Gastroesophageal sphincter (tissue), 3 donors: ENCODE data around the gene PFKM.

Experiments
- CTCF ChIP-seq, 4 experiments: fragments of 200-600 bp in 2 of 4; fragments of 450-650 bp in 2 of 4; sonication (generic) in 1 of 4; IDR thresholded peaks; one replicate each; pipeline ENCODE4 v1.5.1; 2017 to 2019; ENCODE audit warnings: antibody characterized with exemption in 4 of 4, mild to moderate bottlenecking in 2 of 4, moderate library complexity in 2 of 4
- POLR2AphosphoS5 ChIP-seq: sonication (generic); formaldehyde crosslinking; IDR thresholded peaks from one replicate; pipeline ENCODE4 v1.6.1; 2017; ENCODE audit warnings: antibody characterized with exemption

GRCh38 chr12:48179466-48179865 lies 60.3 kb downstream of the PFKM start:
- no peak for TF ChIP-seq CTCF (IDR thresholded peaks at IDR 0.05)
- TF ChIP-seq POLR2AphosphoS5, result no peak
